Keratinocyte (primary cell): Measurements from ENCODE around the gene PLPP3. TPM values are rescaled to one million over a fixed set of nuclear protein-coding genes. Genes with fewer than 3 reads are reported as not detected.

Source experiments
- DNase-seq: peaks from one replicate; pipeline ENCODE4 v3.0.0-alpha.2; 2011; ENCODE audit warnings: low read depth, missing footprints, low spot score
- FAIRE-seq: peaks from 2 replicates; lab custom pipeline; 2011; peaks lifted over from hg19 to GRCh38; lab: Jason Lieb, UNC
- H2AFZ ChIP-seq: 2 replicates; pipeline ENCODE4 v1.6.0; 2012; ENCODE audit warnings: low read length, control low read depth, inconsistent platforms; ENCODE audit not compliant: control insufficient read depth
- H3K27ac ChIP-seq: 2 replicates; pipeline ENCODE4 v1.5.1; 2011; ENCODE audit warnings: low read length; ENCODE audit not compliant: control insufficient read depth, insufficient read depth
- H3K27me3 ChIP-seq: 3 replicates; pipeline ENCODE4 v1.6.0; 2011; ENCODE audit warnings: low read length; ENCODE audit not compliant: control insufficient read depth, insufficient read depth; ENCODE audit errors: extremely low read depth
- H3K36me3 ChIP-seq, 2 experiments: 2 replicates in 1 of 2; 3 replicates in 1 of 2; pipeline ENCODE4 v1.5.1; 2011; ENCODE audit warnings: low read length in 2 of 2, mild to moderate bottlenecking in 1 of 2; ENCODE audit not compliant: control insufficient read depth in 2 of 2, insufficient read depth in 2 of 2; ENCODE audit errors: extremely low read depth in 1 of 2
- H3K4me1 ChIP-seq: 3 replicates; pipeline ENCODE4 v1.5.1; 2011; ENCODE audit warnings: low read length; ENCODE audit not compliant: control insufficient read depth, insufficient read depth; ENCODE audit errors: extremely low read depth
- H3K4me2 ChIP-seq: 3 replicates; pipeline ENCODE4 v1.6.0; 2011; ENCODE audit warnings: low read depth, low read length; ENCODE audit not compliant: control insufficient read depth, insufficient read depth; ENCODE audit errors: extremely low read depth
- H3K4me3 ChIP-seq, 3 experiments: fragments of 200-600 bp in 1 of 3; sonication (generic) in 1 of 3; 2 replicates in 2 of 3; 3 replicates in 1 of 3; pipeline ENCODE4 v1.5.1; 2011 to 2016; ENCODE audit warnings: low read length in 3 of 3, mild to moderate bottlenecking in 3 of 3, control low read depth in 2 of 3, inconsistent platforms in 1 of 3, low read depth in 1 of 3, mixed read lengths in 1 of 3, mixed run types in 1 of 3, moderate library complexity in 1 of 3; ENCODE audit not compliant: control insufficient read depth in 2 of 3, insufficient read depth in 2 of 3; ENCODE audit errors: extremely low read depth in 1 of 3
- H3K79me2 ChIP-seq: 2 replicates; pipeline ENCODE4 v1.6.0; 2012; ENCODE audit warnings: low read length; ENCODE audit not compliant: control insufficient read depth, insufficient read depth
- H3K9ac ChIP-seq: 3 replicates; pipeline ENCODE4 v1.6.0; 2011; ENCODE audit warnings: low read length; ENCODE audit not compliant: control insufficient read depth, insufficient read depth; ENCODE audit errors: extremely low read depth
- H3K9me1 ChIP-seq: 3 replicates; pipeline ENCODE4 v1.6.0; 2011; ENCODE audit warnings: low read length; ENCODE audit not compliant: control insufficient read depth, insufficient read depth; ENCODE audit errors: extremely low read depth
- H3K9me3 ChIP-seq: 2 replicates; pipeline ENCODE4 v1.5.1; 2012; ENCODE audit warnings: low read depth, low read length; ENCODE audit not compliant: control insufficient read depth
- H4K20me1 ChIP-seq: 3 replicates; pipeline ENCODE4 v1.6.0; 2011; ENCODE audit warnings: low read length; ENCODE audit not compliant: control insufficient read depth, insufficient read depth; ENCODE audit errors: extremely low read depth
- CTCF ChIP-seq, 3 experiments: IDR thresholded peaks in 1 of 3; conservative IDR thresholded peaks in 1 of 3; optimal IDR thresholded peaks in 1 of 3; 2 replicates in 2 of 3; 3 replicates in 1 of 3; pipeline versions ENCODE3 to v1.5.1; 2011; ENCODE audit warnings: low read length in 3 of 3, mild to moderate bottlenecking in 3 of 3, moderate library complexity in 2 of 3, control low read depth in 1 of 3, inconsistent platforms in 1 of 3; ENCODE audit not compliant: insufficient read depth in 2 of 3; ENCODE audit errors: extremely low read depth in 1 of 3
- EZH2 ChIP-seq: IDR thresholded peaks from one replicate; pipeline ENCODE4 v1.6.1; 2012; ENCODE audit warnings: inconsistent platforms, mild to moderate bottlenecking, low read length, moderate library complexity
- dilution Hi-C: fragments of 300-500 bp; cut with MboI; formaldehyde crosslinking; loops from one replicate; pipeline ENCODE4 v1.7.0; 2020; ENCODE audit warnings: low sequenced_read_pairs; ENCODE audit not compliant: extremely low pct_ligation_motif_present
- polyA plus RNA-seq, 5 experiments: library from polyadenylated mRNA; depleted of rRNA in 3 of 5; stranded (reverse) in 3 of 5; stranded (forward) in 1 of 5; unstranded in 1 of 5; fragments of >200 nt; gene quantifications; 1 replicate in 1 of 5; 2 replicates in 3 of 5; 3 replicates in 1 of 5; pipeline versions ENCODE4 v1.2.1 to v1.2.3, GENCODE V29; 2011 to 2012; ENCODE audit warnings: missing spikeins in 2 of 5, low read depth in 1 of 5, low replicate concordance in 1 of 5

The PLPP3 gene
- polyA plus RNA-seq, 1 donor (not counting 4 experiments of a cell fraction or from before 2014, with no cell fraction given), result 4.0 TPM

GRCh38 chr1:56561227-56562019 lies 17.9 kb downstream of the PLPP3 start:
- Histone ChIP-seq H3K36me3 (no peaks in the 10 kb centered on the region), H3K9me3 (no peaks in the 10 kb centered on the region), H3K9me1 (no peaks in the 10 kb centered on the region), H3K79me2 (no peaks in the 10 kb centered on the region), H3K4me2 (no peak overlapping the region), H3K4me1 (no peaks in the 10 kb centered on the region), H3K9ac (no peak overlapping the region), H3K4me3 (no peak overlapping the region), H3K27me3 (no peaks in the 10 kb centered on the region), H3K27ac (no peak overlapping the region), H4K20me1 (no peaks in the 10 kb centered on the region), H2AFZ (no peak overlapping the region)
- TF ChIP-seq CTCF (optimal IDR thresholded peaks at IDR 0.05 in 1 of 3, IDR thresholded peaks at IDR 0.05 in 1 of 3, conservative IDR thresholded peaks at IDR 0.05 in 1 of 3; ENCODE audit: extremely low read depth in 1 of 3, insufficient read depth in 2 of 3, low read length in 3 of 3), result no peak
- no peak for TF ChIP-seq EZH2
- dilution Hi-C loops, result no loop called here
- FAIRE-seq, result no peak
- DNase-seq, result no peak

GRCh38 chr1:56557746-56558145 lies 21.6 kb downstream of the PLPP3 start:
- Histone ChIP-seq H3K9me3 (no peaks in the 10 kb centered on the region), H4K20me1 (no peaks in the 10 kb centered on the region), H3K4me1 (no peaks in the 10 kb centered on the region), H3K4me2 (no peak overlapping the region), H3K4me3 (no peak overlapping the region), H3K79me2 (no peaks in the 10 kb centered on the region), H2AFZ (no peak overlapping the region), H3K9me1 (no peaks in the 10 kb centered on the region), H3K9ac (no peak overlapping the region), H3K27me3 (no peaks in the 10 kb centered on the region), H3K27ac (no peak overlapping the region), H3K36me3 (no peaks in the 10 kb centered on the region)
- DNase-seq, result no peak
- TF ChIP-seq CTCF (optimal IDR thresholded peaks at IDR 0.05 in 1 of 3, IDR thresholded peaks at IDR 0.05 in 1 of 3, conservative IDR thresholded peaks at IDR 0.05 in 1 of 3; ENCODE audit: extremely low read depth in 1 of 3, insufficient read depth in 2 of 3, low read length in 3 of 3), result no peak
- no peak for TF ChIP-seq EZH2
- FAIRE-seq, result no peak
- dilution Hi-C loops, result no loop called here
